ENCODE results near the gene KIFC3. TPM values are rescaled to one million over a fixed set of nuclear protein-coding genes. Genes with fewer than 3 reads are reported as not detected.
"Not testable (repeated sequence)": the region's sequence is repeated elsewhere in the genome, so short reads cannot be mapped to it uniquely, and the experiment has no call there.

Gene KIFC3
- total RNA-seq, 8 experiments from 2014 or later = 2.7 to 32.4 (median 8.2) TPM

DNA sequence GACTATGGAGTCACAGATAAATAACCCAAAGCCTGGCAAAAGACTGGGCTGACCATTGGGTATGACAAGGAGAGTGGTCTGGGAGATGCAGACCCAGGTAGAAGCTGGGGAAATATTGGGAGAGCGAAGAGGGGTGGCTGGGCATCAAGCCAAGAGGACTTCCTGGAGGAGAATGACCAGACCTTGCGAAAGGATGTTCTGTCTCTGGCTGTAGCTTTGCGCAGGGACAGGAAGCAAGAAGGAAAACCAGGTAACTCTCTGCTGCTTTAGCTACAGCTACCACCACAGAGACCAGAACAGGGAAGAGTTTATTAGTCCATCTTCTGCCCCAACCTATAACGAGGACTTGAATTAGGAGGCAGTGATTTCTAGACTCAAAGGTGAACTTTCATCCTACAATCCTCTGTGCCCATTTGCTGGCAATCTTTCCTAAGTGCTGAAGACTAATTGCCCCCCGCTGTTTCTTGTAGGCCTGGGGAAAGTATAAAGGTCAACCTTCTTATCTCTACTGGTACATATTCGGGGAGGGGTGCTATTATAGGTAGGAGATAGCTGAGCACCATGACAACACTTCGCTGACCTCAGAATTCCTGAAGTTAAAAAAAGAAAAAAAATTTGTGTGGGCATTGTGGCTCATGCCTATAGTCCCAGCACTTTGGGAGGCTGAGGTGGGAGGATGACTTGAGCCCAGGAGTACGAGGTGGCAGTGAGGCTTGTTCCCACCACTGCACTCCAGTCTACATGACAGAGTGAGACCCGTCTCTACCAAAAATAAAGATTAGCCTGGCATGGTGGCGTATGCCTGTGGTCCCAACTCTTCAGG, 19.1 kb upstream of the KIFC3 start:
- no peaks in the 10 kb centered on the region for H3K4me1 ChIP-seq (replicated peaks in 1 of 2)
- H3K4me3 ChIP-seq = no peak overlapping the region
- in situ Hi-C loops (cut with MboI; ENCODE audit: low pct_unique_long_range_greater_than_20kb in 2 of 9, low sequenced_read_pairs in 9 of 9, unreplicated experiment in 9 of 9) = no loop called here
- H3K27ac ChIP-seq = no peak overlapping the region
- no peak for ATAC-seq (replicated peaks in 6 of 8)
- 0 to 90% (median 76%) methylated on average over 1 to 7 of the region's 10 CpGs; no CpG with 5 or more reads in 1 of the 10 experiments for WGBS, 10 experiments

DNA sequence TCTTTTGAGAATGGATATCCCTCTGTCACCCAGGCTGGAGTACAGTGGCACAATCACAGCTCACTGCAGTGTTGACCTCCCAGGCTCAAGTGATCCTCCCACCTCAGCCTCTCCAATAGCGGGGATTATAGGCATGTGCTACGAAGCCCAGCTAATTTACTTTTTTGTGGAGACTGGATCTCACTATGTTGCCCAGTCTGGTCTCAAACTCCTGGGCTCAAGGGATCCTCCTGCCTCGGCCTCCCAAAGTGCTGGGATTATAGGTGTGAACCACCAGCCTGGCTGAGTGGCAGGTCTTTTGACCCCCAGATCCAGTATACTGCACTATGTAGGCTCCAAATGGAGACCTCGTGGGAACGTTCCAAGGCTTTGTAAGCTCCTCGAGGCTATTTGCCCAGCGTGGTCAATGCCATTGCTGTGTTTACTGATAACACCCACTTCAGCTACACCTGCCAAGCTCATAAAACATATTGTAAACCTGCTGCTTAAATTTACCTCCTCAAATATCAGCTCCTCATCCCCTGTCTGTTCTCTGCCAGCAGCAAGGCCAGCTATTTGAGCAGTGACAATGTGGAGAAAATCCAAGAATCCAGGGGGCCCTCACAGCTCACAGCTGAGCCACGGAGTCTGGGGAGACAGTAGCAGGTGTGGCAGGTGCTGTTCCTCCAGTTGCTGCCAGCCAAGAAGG, 16.2 kb upstream of the KIFC3 start:
- Histone ChIP-seq H3K4me1 (replicated peaks in 1 of 2) (no peaks in the 10 kb centered on the region), H3K27ac (no peak overlapping the region), H3K4me3 (no peak overlapping the region)
- in situ Hi-C loops (cut with MboI; ENCODE audit: low pct_unique_long_range_greater_than_20kb in 2 of 9, low sequenced_read_pairs in 9 of 9, unreplicated experiment in 9 of 9) = no loop called here
- 40 to 100% (median 70%) methylated on average over 1 to 5 of the region's 8 CpGs; no CpG with 5 or more reads in 3 of the 10 experiments for WGBS, 10 experiments
- ATAC-seq (replicated peaks in 6 of 8) = no peak

DNA sequence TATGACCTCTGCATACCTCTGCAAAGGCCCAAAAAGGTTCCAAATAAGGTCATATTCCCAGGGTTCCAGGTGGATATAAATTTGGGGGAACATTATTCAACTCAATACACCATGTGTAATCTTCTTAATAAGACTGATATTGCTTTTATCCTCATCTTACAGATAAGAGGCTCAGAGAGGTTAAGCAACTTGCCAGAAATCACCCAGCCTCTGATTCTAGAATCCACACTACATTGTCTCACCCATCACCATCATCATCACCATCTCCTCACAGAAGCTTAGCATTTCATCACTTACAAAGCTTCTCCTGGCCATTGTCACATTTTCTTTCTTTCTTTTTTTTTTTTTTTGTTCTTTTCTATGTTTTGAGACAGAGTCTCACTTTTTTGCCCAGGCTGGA, 15.4 kb upstream of the KIFC3 start:
- Histone ChIP-seq H3K4me3 (no peak overlapping the region), H3K27ac (no peak overlapping the region), H3K4me1 (replicated peaks in 1 of 2) (no peaks in the 10 kb centered on the region)
- in situ Hi-C loops (cut with MboI; ENCODE audit: low pct_unique_long_range_greater_than_20kb in 2 of 9, low sequenced_read_pairs in 9 of 9, unreplicated experiment in 9 of 9) = no loop called here
- ATAC-seq (replicated peaks in 6 of 8) = no peak

GRCh38 chr16:57815987-57816745, 13.9 kb upstream of the KIFC3 start:
- H3K4me3 ChIP-seq = no peak overlapping the region
- ATAC-seq (replicated peaks in 6 of 8) = peak; percentile 66 to 99 (median 83)
- no peaks in the 10 kb centered on the region for H3K4me1 ChIP-seq (replicated peaks in 1 of 2)
- no peak overlapping the region for H3K27ac ChIP-seq
- in situ Hi-C loops (cut with MboI; ENCODE audit: low pct_unique_long_range_greater_than_20kb in 2 of 9, low sequenced_read_pairs in 9 of 9, unreplicated experiment in 9 of 9) = no loop called here
- 0 to 100% (median 50%) methylated on average over 1 to 3 of the region's 16 CpGs; no CpG with 5 or more reads in 5 of the 10 experiments for WGBS, 10 experiments

GRCh38 chr16:57814896-57815295, 12.6 kb upstream of the KIFC3 start:
- no peak for ATAC-seq (replicated peaks in 6 of 8)
- WGBS, 10 experiments = 72 to 90% (median 80%) methylated on average over 1 to 2 of the region's 3 CpGs; no CpG with 5 or more reads in 3 of the 10 experiments
- in situ Hi-C loops (cut with MboI; ENCODE audit: low pct_unique_long_range_greater_than_20kb in 2 of 9, low sequenced_read_pairs in 9 of 9, unreplicated experiment in 9 of 9) = no loop called here

GRCh38 chr16:57813466-57813865, 11.2 kb upstream of the KIFC3 start:
- in situ Hi-C loops (cut with MboI; ENCODE audit: low pct_unique_long_range_greater_than_20kb in 2 of 9, low sequenced_read_pairs in 9 of 9, unreplicated experiment in 9 of 9) = no loop called here
- ATAC-seq (replicated peaks in 6 of 8) = no peak

More at GRCh38 chr16:57814896-57815295, 12.6 kb upstream of the KIFC3 start:
- Histone ChIP-seq H3K4me3 (no peak overlapping the region), H3K27ac (no peak overlapping the region), H3K4me1 (replicated peaks in 1 of 2) (peaks cover 0 to 7% of the 10 kb centered on the region in 2 donors)

GRCh38 chr16:57811340-57811739, 9.0 kb upstream of the KIFC3 start:
- ATAC-seq (replicated peaks in 6 of 8); H3K27ac ChIP-seq; H3K4me3 ChIP-seq; in situ Hi-C loops (cut with MboI; ENCODE audit: low pct_unique_long_range_greater_than_20kb in 2 of 9, low sequenced_read_pairs in 9 of 9, unreplicated experiment in 9 of 9): not testable (repeated sequence)
- 81 to 100% (median 86%) methylated on average over 1 to 5 of the region's 8 CpGs; no CpG with 5 or more reads in 1 of the 10 experiments for WGBS, 10 experiments
- peaks cover 0 to 11% of the 10 kb centered on the region in 2 donors for H3K4me1 ChIP-seq (replicated peaks in 1 of 2)

More at GRCh38 chr16:57813466-57813865, 11.2 kb upstream of the KIFC3 start:
- H3K4me3 ChIP-seq = no peak overlapping the region
- peaks cover 0 to 9% of the 10 kb centered on the region in 2 donors for H3K4me1 ChIP-seq (replicated peaks in 1 of 2)
- WGBS, 10 experiments = 72 to 100% (median 83%) methylated on average over 1 to 4 of the region's 8 CpGs; no CpG with 5 or more reads in 5 of the 10 experiments
- H3K27ac ChIP-seq = no peak overlapping the region

GRCh38 chr16:57810197-57811031, 8.1 kb upstream of the KIFC3 start:
- Histone ChIP-seq H3K4me1 (replicated peaks in 1 of 2) (peaks cover 0 to 11% of the 10 kb centered on the region in 2 donors), H3K27ac (no peak overlapping the region), H3K4me3 (no peak overlapping the region)
- in situ Hi-C loops (cut with MboI; ENCODE audit: low pct_unique_long_range_greater_than_20kb in 2 of 9, low sequenced_read_pairs in 9 of 9, unreplicated experiment in 9 of 9) = no loop called here
- peak; percentile 67 to 98 (median 91) for ATAC-seq (replicated peaks in 6 of 8)
- WGBS, 10 experiments = 0 to 100% (median 30%) methylated on average over 1 to 6 of the region's 14 CpGs; no CpG with 5 or more reads in 5 of the 10 experiments

DNA sequence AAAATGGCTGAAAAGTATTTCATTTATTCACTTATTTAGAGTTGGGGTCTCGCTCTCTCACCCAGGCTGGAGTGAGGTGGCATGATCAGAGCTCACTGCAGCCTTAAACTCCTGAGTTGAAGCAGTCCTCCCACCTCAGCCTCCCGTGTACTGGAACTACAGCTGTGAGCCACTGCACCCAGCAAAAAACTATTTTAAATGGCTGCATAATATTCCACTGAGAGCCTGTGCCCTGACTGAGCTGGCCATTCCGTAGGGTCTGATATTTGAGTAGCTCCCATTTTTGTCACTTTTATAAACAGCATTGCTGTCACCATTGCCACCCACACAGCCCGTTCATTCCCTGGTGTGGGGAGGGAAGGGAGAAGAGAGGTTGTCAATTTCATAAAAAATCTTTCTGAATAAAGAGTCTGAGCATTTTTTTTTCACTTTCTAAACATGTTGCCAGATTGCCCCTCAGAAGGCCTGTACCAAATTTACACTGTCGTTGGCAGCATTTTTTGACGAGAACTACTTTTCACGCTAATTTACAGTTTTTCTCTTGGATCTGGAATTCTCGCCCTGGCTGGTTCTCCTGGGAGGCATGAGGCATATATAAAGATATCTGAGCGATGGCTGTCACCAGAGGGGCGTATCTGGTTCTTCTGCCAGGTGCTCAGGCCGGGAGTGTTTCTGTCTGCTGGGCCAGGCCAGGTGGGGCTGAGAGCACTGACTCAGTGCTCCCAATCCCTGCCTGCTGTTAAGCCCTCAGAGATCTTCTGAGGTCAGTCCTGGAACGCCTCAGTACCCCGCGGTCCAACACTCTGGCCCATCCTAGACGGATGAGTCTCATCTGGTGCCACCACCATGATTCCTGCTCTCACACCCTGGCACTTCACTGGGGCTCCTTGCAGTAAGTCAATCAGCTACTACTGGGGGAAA, 7.2 kb upstream of the KIFC3 start:
- Histone ChIP-seq H3K27ac (no peak overlapping the region), H3K4me3 (no peak overlapping the region), H3K4me1 (replicated peaks in 1 of 2) (peaks cover 0 to 11% of the 10 kb centered on the region in 2 donors)
- ATAC-seq (replicated peaks in 6 of 8) = peak in 2 of 8 experiments; percentile 12 to 13
- in situ Hi-C loops (cut with MboI; ENCODE audit: low pct_unique_long_range_greater_than_20kb in 2 of 9, low sequenced_read_pairs in 9 of 9, unreplicated experiment in 9 of 9) = no loop called here
- 40 to 100% (median 87%) methylated on average over 2 to 10 of the region's 15 CpGs; no CpG with 5 or more reads in 1 of the 10 experiments for WGBS, 10 experiments

GRCh38 chr16:57808589-57809228, 6.4 kb upstream of the KIFC3 start:
- WGBS, 10 experiments = 0 to 83% (median 50%) methylated on average over 1 to 2 of the region's 2 CpGs; no CpG with 5 or more reads in 4 of the 10 experiments
- Histone ChIP-seq H3K27ac (no peak overlapping the region), H3K4me3 (no peak overlapping the region), H3K4me1 (replicated peaks in 1 of 2) (peaks cover 1 to 12% of the 10 kb centered on the region in 2 donors)
- ATAC-seq (replicated peaks in 6 of 8) = no peak
- in situ Hi-C loops (cut with MboI; ENCODE audit: low pct_unique_long_range_greater_than_20kb in 2 of 9, low sequenced_read_pairs in 9 of 9, unreplicated experiment in 9 of 9) = no loop called here

- Histone ChIP-seq H3K4me1 (replicated peaks in 1 of 2) (peaks cover 8 to 18% of the 10 kb centered on the region in 2 donors), H3K4me3 (no peak overlapping the region), H3K27ac (no peak overlapping the region)
- WGBS, 10 experiments = 0 to 15% (median 7%) methylated on average over 2 to 14 of the region's 16 CpGs
- ATAC-seq (replicated peaks in 6 of 8) = peak; percentile 35 to 90 (median 54)
- in situ Hi-C loops (cut with MboI; ENCODE audit: low pct_unique_long_range_greater_than_20kb in 2 of 9, low sequenced_read_pairs in 9 of 9, unreplicated experiment in 9 of 9) = no loop called here
Measured at GRCh38 chr16:57807968-57808528, 5.8 kb upstream of the KIFC3 start.

Measured in motor neuron (in vitro differentiated cells).